HCT116 (cell line): Measurements from ENCODE around the gene IMMP2L. TPM values are rescaled to one million over a fixed set of nuclear protein-coding genes. Genes with fewer than 3 reads are reported as not detected.

Experiments
- ATAC-seq: fragments of 200-7000 bp; cut with Tn5 transposase; 2 replicates; pipeline ENCODE4 v1.9.1; 2020; ENCODE audit warnings: mild to moderate bottlenecking, moderate library complexity
- BruUV-seq: library from RNA; stranded (reverse); fragments of 400-500 nt; replicated peaks from 2 replicates; lab custom pipeline; 2021; lab: Mats Ljungman, UMichigan
- CTCF ChIA-PET: fragments of 300-600 bp; sonication (Branson Sonifier 250); formaldehyde crosslinking; loops from one replicate; lab custom pipeline; 2021; ENCODE audit warnings: antibody characterized with exemption; lab: Charles Lee
- POLR2A ChIA-PET: fragments of 300-600, 350-600 bp; sonication (Branson Sonifier 250); formaldehyde crosslinking; loops from one replicate; lab custom pipeline; 2021; ENCODE audit warnings: antibody characterized with exemption; lab: Charles Lee
- RAD21 ChIA-PET, 2 experiments: fragments of 300-600 bp; sonication (Branson Sonifier 250); formaldehyde crosslinking; loops; one replicate each; lab custom pipeline; 2023; ENCODE audit warnings: low total read pairs in 2 of 2; ENCODE audit not compliant: uncharacterized antibody in 2 of 2, unreplicated experiment in 2 of 2, low non-redundant PET in 1 of 2; lab: Charles Lee
- DNase-seq: peaks from one replicate; pipeline ENCODE4 v3.0.0-alpha.2; 2010; ENCODE audit warnings: low read depth, low spot score
- H2AFZ ChIP-seq: fragments of 200-600 bp; shearing (Covaris generic), sonication (generic); 2 replicates; pipeline ENCODE4 v1.6.1; 2017; ENCODE audit warnings: low read depth, mixed run types, mixed read lengths, antibody characterized with exemption, low read length; ENCODE audit not compliant: poor library complexity, severe bottlenecking
- H3K27ac ChIP-seq: 2 replicates; pipeline ENCODE4 v1.5.1; 2012; ENCODE audit warnings: low read depth, low read length
- H3K27me3 ChIP-seq: fragments of 200-600 bp; sonication (generic); 2 replicates; pipeline ENCODE4 v1.6.1; 2016; ENCODE audit warnings: mixed run types, low read length, mixed read lengths; ENCODE audit not compliant: insufficient read depth
- H3K36me3 ChIP-seq, 2 experiments: fragments of 200-500 bp in 1 of 2; fragments of 200-600 bp in 1 of 2; sonication (Bioruptor generic) in 1 of 2; sonication (generic) in 1 of 2; 2 replicates each; pipeline versions ENCODE4 v1.5.1 to v1.6.1; 2014 to 2016; ENCODE audit warnings: low read length in 2 of 2, inconsistent platforms in 1 of 2, mixed read lengths in 1 of 2, mixed run types in 1 of 2; ENCODE audit not compliant: insufficient read depth in 2 of 2, control insufficient read depth in 1 of 2
- H3K4me1 ChIP-seq, 2 experiments: fragments of 200-600 bp in 1 of 2; sonication (generic) in 1 of 2; 2 replicates each; pipeline versions ENCODE4 v1.5.1 to v1.6.1; 2012 to 2017; ENCODE audit warnings: low read length in 2 of 2, inconsistent platforms in 1 of 2, mild to moderate bottlenecking in 1 of 2, mixed read lengths in 1 of 2, mixed run types in 1 of 2, moderate library complexity in 1 of 2; ENCODE audit not compliant: insufficient read depth in 2 of 2, control insufficient read depth in 1 of 2
- H3K4me2 ChIP-seq: fragments of 200-600 bp; sonication (generic); 2 replicates; pipeline ENCODE4 v1.6.1; 2017; ENCODE audit warnings: mixed run types, low read length, mixed read lengths
- H3K4me3 ChIP-seq, 2 experiments: fragments of 200-600 bp in 1 of 2; sonication (generic) in 1 of 2; replicated peaks in 1 of 2; 2 replicates each; pipeline ENCODE4 v1.5.1; 2011 to 2016; ENCODE audit warnings: low read length in 2 of 2, control low read depth in 1 of 2, low read depth in 1 of 2, mild to moderate bottlenecking in 1 of 2, mixed read lengths in 1 of 2, mixed run types in 1 of 2
- H3K79me2 ChIP-seq: fragments of 200-600 bp; sonication (generic); 2 replicates; pipeline ENCODE4 v1.6.1; 2017; ENCODE audit warnings: mild to moderate bottlenecking, mixed run types, low read length, moderate library complexity, mixed read lengths; ENCODE audit not compliant: insufficient read depth
- H3K9ac ChIP-seq: fragments of 200-600 bp; sonication (generic); 2 replicates; pipeline ENCODE4 v1.6.1; 2016; ENCODE audit warnings: low read length, mixed read lengths
- H3K9me2 ChIP-seq: fragments of 200-600 bp; sonication (generic), shearing (Covaris generic); 2 replicates; pipeline ENCODE4 v1.6.1; 2017; ENCODE audit warnings: mixed run types, mild to moderate bottlenecking, moderate library complexity; ENCODE audit not compliant: insufficient read depth
- H3K9me3 ChIP-seq, 2 experiments: fragments of 200-500 bp in 1 of 2; fragments of 200-600 bp in 1 of 2; sonication (Bioruptor generic) in 1 of 2; sonication (generic) in 1 of 2; 2 replicates each; pipeline ENCODE4 v1.6.1; 2014 to 2017; ENCODE audit warnings: low read length in 2 of 2, mixed read lengths in 2 of 2, inconsistent platforms in 1 of 2, low read depth in 1 of 2, mild to moderate bottlenecking in 1 of 2, mixed run types in 1 of 2, moderate library complexity in 1 of 2; ENCODE audit not compliant: control insufficient read depth in 1 of 2, insufficient read depth in 1 of 2
- H4K20me1 ChIP-seq: fragments of 200-600 bp; sonication (generic), shearing (Covaris generic); 2 replicates; pipeline ENCODE4 v1.6.1; 2017; ENCODE audit warnings: mixed run types, mild to moderate bottlenecking, moderate library complexity; ENCODE audit not compliant: insufficient read depth
- CBX3 ChIP-seq: IDR thresholded peaks from 2 replicates; pipeline ENCODE4 v1.6.1; 2012; ENCODE audit warnings: low read depth
- EGR1 ChIP-seq: IDR thresholded peaks from 2 replicates; pipeline ENCODE4 v1.6.1; 2012; ENCODE audit warnings: low read depth
- ELF1 ChIP-seq: IDR thresholded peaks from 2 replicates; pipeline ENCODE4 v1.6.1; 2012; ENCODE audit warnings: low read depth, borderline replicate concordance
- EZH2 ChIP-seq: fragments of 200-600 bp; sonication (generic); IDR thresholded peaks from 2 replicates; pipeline ENCODE4 v1.6.1; 2017; ENCODE audit warnings: antibody characterized with exemption, mixed run types
- JUND ChIP-seq: IDR thresholded peaks from 2 replicates; pipeline ENCODE4 v1.6.1; 2012
- MAX ChIP-seq: IDR thresholded peaks from 2 replicates; pipeline ENCODE4 v1.6.1; 2012
- POLR2A ChIP-seq: IDR thresholded peaks from 2 replicates; pipeline ENCODE4 v1.7.0; 2011; ENCODE audit warnings: borderline replicate concordance; ENCODE audit not compliant: insufficient read depth, insufficient read length; ENCODE audit errors: extremely low read depth
- RAD21 ChIP-seq: IDR thresholded peaks from 2 replicates; pipeline ENCODE4 v1.6.1; 2012; ENCODE audit warnings: low read depth, mild to moderate bottlenecking
- REST ChIP-seq: IDR thresholded peaks from 2 replicates; pipeline ENCODE4 v1.6.1; 2012; ENCODE audit warnings: low read depth
- SRF ChIP-seq: IDR thresholded peaks from 2 replicates; pipeline ENCODE4 v1.6.1; 2012; ENCODE audit warnings: low read depth
- TCF7L2 ChIP-seq: IDR thresholded peaks from 2 replicates; pipeline ENCODE4 v1.7.0; 2011; ENCODE audit warnings: borderline replicate concordance, inconsistent platforms; ENCODE audit not compliant: insufficient read depth, insufficient read length; ENCODE audit errors: extremely low read depth
- ZNF274 ChIP-seq: fragments of 200-500 bp; sonication (Bioruptor generic); IDR thresholded peaks from 2 replicates; pipeline ENCODE4 v1.6.1; 2014; ENCODE audit warnings: mild to moderate bottlenecking, low read depth, low read length, inconsistent platforms
- intact Hi-C: fragments of 100-400 bp; cut with micrococcal nuclease; formaldehyde crosslinking; loops from 2 replicates; pipeline ENCODE4 v1.10.0; 2022
- total RNA-seq: library from RNA; stranded (reverse); gene quantifications from one replicate; pipeline ENCODE4 v1.2.1, GENCODE V29; 2021; ENCODE audit not compliant: unreplicated experiment

The IMMP2L gene
- total RNA-seq, 1 experiment from 2014 or later = 21.1 TPM

GRCh38 chr7:111025006-111025405 is 537.3 kb downstream of the IMMP2L start:
- ATAC-seq = no peak
- POLR2A ChIA-PET = no interaction called here
- Histone ChIP-seq H3K79me2 (no peaks in the 10 kb centered on the region), H4K20me1 (no peaks in the 10 kb centered on the region), H3K27me3 (no peaks in the 10 kb centered on the region), H3K9me2 (no peaks in the 10 kb centered on the region), H3K4me3 (no peak overlapping the region), H3K4me2 (no peak overlapping the region), H3K27ac (no peak overlapping the region), H3K9ac (no peak overlapping the region), H2AFZ (no peak overlapping the region), H3K4me1 (no peaks in the 10 kb centered on the region), H3K36me3 (no peaks in the 10 kb centered on the region), H3K9me3 (no peaks in the 10 kb centered on the region)
- DNase-seq = no peak
- TF ChIP-seq MAX (no peak), EZH2 (no peak), TCF7L2 (no peak), ELF1 (no peak), CBX3 (no peak), JUND (no peak), SRF (no peak), REST (no peak), POLR2A (no peak), RAD21 (no peak), ZNF274 (no peak), EGR1 (no peak)
- no TSS peak for BruUV-seq
- RAD21 ChIA-PET = no interaction called here
- intact Hi-C loops = no loop called here
- CTCF ChIA-PET = no interaction called here
